Uterus (tissue), 4 donors: ENCODE results near the gene HMGB4. TPM values are rescaled to one million over a fixed set of nuclear protein-coding genes. Genes with fewer than 3 reads are reported as not detected.

Experiments
- DNase-seq, 2 donors: peaks; one replicate each; pipeline ENCODE4 v3.0.0-alpha.2; 2019 to 2020
- H3K27ac ChIP-seq, 2 donors: fragments of 200-600 bp; sonication (generic); 1 replicate in 1 of 2; 2 replicates in 1 of 2; pipeline ENCODE4 v1.5.1; 2016 to 2018
- H3K27me3 ChIP-seq, 2 donors: fragments of 200-600 bp; sonication (generic); one replicate each; pipeline ENCODE4 v1.5.1; 2018 to 2019; ENCODE audit warnings: control low read depth in 1 of 2
- H3K36me3 ChIP-seq, 2 donors: fragments of 200-600 bp; sonication (generic); one replicate each; pipeline ENCODE4 v1.5.1; 2019; ENCODE audit warnings: control low read depth in 1 of 2
- H3K4me1 ChIP-seq, 2 donors: fragments of 200-600 bp; sonication (generic); one replicate each; pipeline ENCODE4 v1.5.1; 2018 to 2019; ENCODE audit warnings: control low read depth in 1 of 2
- H3K4me3 ChIP-seq, 2 donors: fragments of 200-600 bp; sonication (generic); 1 replicate in 1 of 2; 2 replicates in 1 of 2; pipeline ENCODE4 v1.5.1; 2018 to 2019; ENCODE audit warnings: mild to moderate bottlenecking in 1 of 2
- H3K9me3 ChIP-seq, 2 donors: fragments of 200-600 bp; sonication (generic); one replicate each; pipeline ENCODE4 v1.5.1; 2019; ENCODE audit warnings: control low read depth in 1 of 2
- CTCF ChIP-seq, 4 experiments: fragments of 200-600 bp in 2 of 4; fragments of 450-650 bp in 2 of 4; sonication (generic) in 2 of 4; IDR thresholded peaks; one replicate each; pipeline ENCODE4 v1.5.1; 2016 to 2019; ENCODE audit warnings: antibody characterized with exemption in 4 of 4, mild to moderate bottlenecking in 2 of 4, moderate library complexity in 1 of 4
- POLR2A ChIP-seq, 2 donors: fragments of 450-650 bp; IDR thresholded peaks; one replicate each; pipeline ENCODE4 v1.6.1; 2016; ENCODE audit warnings: antibody characterized with exemption in 2 of 2, mild to moderate bottlenecking in 1 of 2, moderate library complexity in 1 of 2
- intact Hi-C: fragments of 100-400 bp; cut with DNase I; formaldehyde crosslinking; loops from one replicate; pipeline ENCODE4 v1.15.1; 2023; ENCODE audit warnings: low total_unique reads
- total RNA-seq, 4 donors: library from RNA; depleted of rRNA in 3 of 4; stranded (reverse); fragments of >200 nt in 3 of 4; gene quantifications; one replicate each; pipeline versions ENCODE4 v1.1.0 to v1.2.4, GENCODE V29; 2014 to 2023
- donor health status: DM: yes; HTN: yes; CAD: no.

Gene HMGB4
- total RNA-seq, 4 donors from 2014 or later: not detected

- no peak for TF ChIP-seq CTCF (IDR thresholded peaks at IDR 0.05)
- TF ChIP-seq POLR2A (IDR thresholded peaks at IDR 0.05): no peak
- no peak overlapping the region for H3K27ac ChIP-seq
- no peaks in the 10 kb centered on the region for H3K4me1 ChIP-seq
- DNase-seq: no peak
- no peaks in the 10 kb centered on the region for H3K27me3 ChIP-seq
- H3K9me3 ChIP-seq: no peaks in the 10 kb centered on the region
- intact Hi-C loops: no loop called here
- no peak overlapping the region for H3K4me3 ChIP-seq
- H3K36me3 ChIP-seq: no peaks in the 10 kb centered on the region
These were observed 14.7 kb upstream of the HMGB4 start for GRCh38 chr1:33849211-33849610.

- no peak overlapping the region for H3K27ac ChIP-seq
- no peaks in the 10 kb centered on the region for H3K36me3 ChIP-seq
- H3K27me3 ChIP-seq: no peaks in the 10 kb centered on the region
- no peaks in the 10 kb centered on the region for H3K9me3 ChIP-seq
- no peak for DNase-seq
- H3K4me1 ChIP-seq: no peaks in the 10 kb centered on the region
- TF ChIP-seq POLR2A (IDR thresholded peaks at IDR 0.05) (no peak), CTCF (IDR thresholded peaks at IDR 0.05) (no peak)
- H3K4me3 ChIP-seq: no peak overlapping the region
- intact Hi-C loops: no loop called here
These were observed 13.4 kb upstream of the HMGB4 start for GRCh38 chr1:33850481-33850880.

GRCh38 chr1:33852711-33853110 is 11.2 kb upstream of the HMGB4 start:
- Histone ChIP-seq H3K4me3 (no peak overlapping the region), H3K9me3 (no peaks in the 10 kb centered on the region), H3K27ac (no peak overlapping the region), H3K27me3 (no peaks in the 10 kb centered on the region), H3K4me1 (no peaks in the 10 kb centered on the region), H3K36me3 (no peaks in the 10 kb centered on the region)
- no peak for DNase-seq
- TF ChIP-seq POLR2A (IDR thresholded peaks at IDR 0.05) (no peak), CTCF (IDR thresholded peaks at IDR 0.05) (no peak)
- intact Hi-C loops: no loop called here

- Histone ChIP-seq H3K4me1 (no peaks in the 10 kb centered on the region), H3K27ac (no peak overlapping the region), H3K36me3 (no peaks in the 10 kb centered on the region), H3K4me3 (no peak overlapping the region), H3K27me3 (no peaks in the 10 kb centered on the region), H3K9me3 (no peaks in the 10 kb centered on the region)
- intact Hi-C loops: no loop called here
- no peak for DNase-seq
- no peak for TF ChIP-seq CTCF (IDR thresholded peaks at IDR 0.05)
- no peak for TF ChIP-seq POLR2A (IDR thresholded peaks at IDR 0.05)
These were observed 10.4 kb upstream of the HMGB4 start for GRCh38 chr1:33853431-33853830.

- Histone ChIP-seq H3K4me3 (no peak overlapping the region), H3K9me3 (no peaks in the 10 kb centered on the region), H3K27ac (no peak overlapping the region), H3K27me3 (no peaks in the 10 kb centered on the region), H3K36me3 (no peaks in the 10 kb centered on the region), H3K4me1 (no peaks in the 10 kb centered on the region)
- intact Hi-C loops: no loop called here
- TF ChIP-seq POLR2A (IDR thresholded peaks at IDR 0.05) (no peak), CTCF (IDR thresholded peaks at IDR 0.05) (no peak)
- DNase-seq: no peak
These were observed 9.8 kb upstream of the HMGB4 start for GRCh38 chr1:33854091-33854490.
